Muscle of arm (tissue), 12 donors: ENCODE data around the gene DNM2. TPM values are rescaled to one million over a fixed set of nuclear protein-coding genes. Genes with fewer than 3 reads are reported as not detected.

Experiments
- DNase-seq: peaks from one replicate; pipeline ENCODE4 v3.0.0-alpha.2; 2013
- polyA plus RNA-seq, 12 donors: library from polyadenylated mRNA; unstranded; fragments of 120-200 nt; gene quantifications; one replicate each; pipeline ENCODE4 v1.2.1, GENCODE V29; 2013; ENCODE audit not compliant: insufficient read length in 12 of 12

DNM2 gene
- polyA plus RNA-seq, 12 donors: 52.4 to 101 (median 74.4) TPM; not detected in 1

DNA sequence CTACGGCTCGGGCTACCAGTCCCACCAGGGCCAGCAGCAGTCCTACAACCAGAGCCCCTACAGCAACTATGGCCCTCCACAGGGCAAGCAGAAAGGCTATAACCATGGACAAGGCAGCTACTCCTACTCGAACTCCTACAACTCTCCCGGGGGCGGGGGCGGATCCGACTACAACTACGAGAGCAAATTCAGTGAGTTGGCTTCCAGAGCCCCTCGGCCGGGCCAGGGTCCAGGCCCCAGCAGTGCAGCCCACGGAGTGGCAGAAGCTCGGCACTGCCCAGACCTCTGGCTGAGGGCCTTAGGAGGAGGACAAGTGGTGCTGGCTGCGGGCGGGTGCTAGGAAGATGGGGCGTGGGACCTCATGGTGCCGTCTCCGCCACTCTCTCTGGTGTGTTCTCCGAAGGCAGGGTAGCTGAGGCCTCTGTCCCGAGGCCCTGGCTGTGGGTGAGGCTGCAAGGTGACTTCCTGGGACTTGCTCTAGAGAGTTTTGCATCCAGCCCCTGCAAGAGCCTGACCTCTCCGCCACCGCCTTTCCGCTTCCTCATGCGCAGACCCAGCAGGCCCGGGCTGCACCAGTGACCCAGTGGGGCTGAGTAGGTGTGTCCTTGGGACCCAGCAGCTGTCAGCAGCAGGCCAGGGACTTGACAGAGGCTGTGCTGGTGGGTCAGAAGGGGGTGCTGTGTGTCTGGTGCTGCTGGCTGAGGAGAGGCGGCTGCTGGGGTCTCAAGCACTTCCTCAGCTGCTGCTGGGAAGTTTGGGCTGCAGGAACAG, 30.2 kb upstream of the DNM2 start:
- DNase-seq: no peak

DNA sequence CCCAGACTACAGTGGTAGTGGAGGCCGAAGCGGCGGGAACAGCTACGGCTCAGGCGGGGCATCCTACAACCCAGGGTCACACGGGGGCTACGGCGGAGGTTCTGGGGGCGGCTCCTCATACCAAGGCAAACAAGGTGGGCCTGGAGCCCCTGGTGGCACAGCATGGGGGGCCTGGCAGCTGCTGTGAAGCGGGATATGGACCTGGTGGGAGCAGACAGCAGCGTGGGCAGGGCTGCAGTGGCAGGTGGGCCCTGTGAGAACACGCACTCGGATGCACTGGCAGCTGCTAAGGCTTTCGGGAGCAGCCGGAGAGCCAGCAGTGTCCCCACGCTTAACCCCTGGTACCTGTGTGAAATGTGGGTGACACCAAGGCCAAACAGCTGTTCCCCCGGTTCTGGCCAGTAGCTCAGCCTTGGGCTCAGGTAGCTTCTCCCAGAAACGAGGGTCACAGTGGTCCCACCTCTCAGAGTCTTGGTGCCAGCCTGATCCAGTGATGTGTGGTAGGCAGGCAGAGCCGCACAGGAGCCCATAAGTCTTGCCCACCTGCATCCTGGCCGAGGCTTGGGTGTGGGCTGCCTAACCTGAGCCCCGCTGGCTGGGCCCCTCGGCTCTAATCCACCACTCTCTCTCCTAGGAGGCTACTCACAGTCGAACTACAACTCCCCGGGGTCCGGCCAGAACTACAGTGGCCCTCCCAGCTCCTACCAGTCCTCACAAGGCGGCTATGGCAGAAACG, 29.2 kb upstream of the DNM2 start:
- DNase-seq: no peak

DNA sequence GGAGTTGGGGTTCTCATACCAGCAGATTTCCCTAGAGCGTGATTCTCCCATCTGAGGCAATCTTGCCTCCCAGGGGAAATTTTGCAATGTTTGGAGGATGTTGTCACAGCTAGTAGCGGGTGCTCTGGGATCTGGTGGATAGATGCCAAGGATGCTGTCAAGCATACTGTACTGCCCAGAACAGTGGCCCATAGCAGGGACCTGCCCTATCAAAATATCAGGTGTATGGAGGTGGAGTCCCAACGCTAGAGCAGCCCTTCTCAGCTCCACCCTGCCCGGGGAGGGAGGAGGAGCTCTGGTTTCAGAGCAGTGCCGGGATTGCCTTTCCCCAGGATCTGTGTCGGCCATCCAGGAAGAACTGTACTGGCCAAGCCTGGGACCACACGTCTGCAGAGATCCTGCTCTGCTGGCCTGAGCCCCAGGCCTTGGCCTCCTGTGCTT, 27.5 kb upstream of the DNM2 start:
- DNase-seq: no peak

DNA sequence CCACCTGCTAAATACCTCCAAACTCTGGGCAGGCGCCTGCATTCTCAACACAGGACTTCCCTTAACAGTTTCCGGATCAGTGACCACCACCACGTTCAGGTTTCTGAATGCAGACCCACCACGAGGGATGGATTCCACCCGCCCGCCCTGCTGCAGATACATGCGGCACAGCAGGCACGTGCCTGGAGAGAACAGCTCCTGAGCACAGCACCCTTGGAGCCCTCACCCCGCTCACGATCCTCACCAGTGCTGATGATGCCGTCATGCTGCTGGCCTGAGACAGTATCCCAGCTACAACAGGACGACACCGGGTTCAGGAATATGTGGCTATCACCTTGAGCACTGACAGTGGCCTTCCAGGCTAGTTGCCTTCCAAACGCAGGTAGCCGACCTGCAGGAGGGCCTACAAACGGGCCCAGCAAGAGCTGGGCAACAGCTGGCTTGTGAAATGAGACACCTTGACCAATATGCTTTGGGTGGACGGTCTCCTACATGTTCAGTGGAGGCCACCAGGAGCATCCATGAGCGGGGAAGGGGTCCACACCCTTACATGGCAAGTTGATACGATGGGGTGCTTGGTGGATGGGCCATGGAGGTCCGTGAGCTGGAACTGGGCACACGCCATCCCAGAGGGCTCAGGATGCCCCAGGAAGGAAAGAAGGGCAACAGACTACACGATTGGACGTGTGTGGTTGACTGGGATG, 26.5 kb upstream of the DNM2 start:
- DNase-seq: no peak

DNA sequence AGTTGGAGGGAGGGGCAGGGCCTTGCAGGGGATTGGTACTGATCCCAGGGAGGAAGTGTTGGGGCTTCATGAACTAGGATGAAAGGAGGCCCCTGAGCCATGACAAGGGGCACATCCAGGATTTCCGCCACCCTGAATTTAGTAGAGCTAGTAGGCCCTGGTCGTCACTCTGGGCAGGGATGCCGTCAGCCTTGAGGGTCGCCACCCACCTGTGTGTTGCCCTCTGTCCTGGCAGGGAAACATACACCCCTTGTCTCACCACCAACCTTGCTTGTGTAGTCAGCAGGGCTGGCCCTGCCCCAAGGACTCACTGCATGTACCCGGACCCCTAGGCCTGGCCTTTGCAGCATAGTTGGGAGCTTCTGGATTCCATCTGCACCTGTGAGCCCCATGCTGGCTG, 26.0 kb upstream of the DNM2 start:
- no peak for DNase-seq

DNA sequence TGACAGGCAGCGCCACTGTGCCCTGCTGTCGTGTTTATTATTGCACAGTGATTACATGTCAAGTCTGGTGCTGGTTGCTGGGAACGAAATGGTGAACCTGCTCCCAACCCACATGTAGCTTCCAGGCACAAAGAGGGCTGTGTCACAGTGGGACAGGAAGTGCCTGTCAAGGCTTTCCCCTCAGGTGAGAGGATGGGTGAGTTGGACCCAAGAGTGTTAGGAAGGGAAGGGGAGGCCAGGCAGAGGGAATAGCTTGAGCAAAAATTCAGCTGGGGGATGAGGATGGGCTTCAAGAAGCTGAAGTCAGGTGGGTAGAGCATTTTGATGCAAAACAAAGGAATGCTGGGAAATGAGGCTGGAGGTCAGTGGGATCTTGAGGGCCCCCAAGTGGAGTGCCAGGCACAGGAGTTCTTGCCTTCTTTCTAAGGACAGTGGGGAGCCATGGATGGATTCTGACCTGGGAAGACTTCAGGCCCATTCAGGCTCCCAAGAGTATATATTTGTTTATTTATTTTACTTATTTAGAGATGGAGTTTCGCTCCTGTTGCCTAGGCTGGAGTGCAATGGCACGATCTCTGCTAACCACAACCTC, 25.1 kb upstream of the DNM2 start:
- DNase-seq: no peak

DNA sequence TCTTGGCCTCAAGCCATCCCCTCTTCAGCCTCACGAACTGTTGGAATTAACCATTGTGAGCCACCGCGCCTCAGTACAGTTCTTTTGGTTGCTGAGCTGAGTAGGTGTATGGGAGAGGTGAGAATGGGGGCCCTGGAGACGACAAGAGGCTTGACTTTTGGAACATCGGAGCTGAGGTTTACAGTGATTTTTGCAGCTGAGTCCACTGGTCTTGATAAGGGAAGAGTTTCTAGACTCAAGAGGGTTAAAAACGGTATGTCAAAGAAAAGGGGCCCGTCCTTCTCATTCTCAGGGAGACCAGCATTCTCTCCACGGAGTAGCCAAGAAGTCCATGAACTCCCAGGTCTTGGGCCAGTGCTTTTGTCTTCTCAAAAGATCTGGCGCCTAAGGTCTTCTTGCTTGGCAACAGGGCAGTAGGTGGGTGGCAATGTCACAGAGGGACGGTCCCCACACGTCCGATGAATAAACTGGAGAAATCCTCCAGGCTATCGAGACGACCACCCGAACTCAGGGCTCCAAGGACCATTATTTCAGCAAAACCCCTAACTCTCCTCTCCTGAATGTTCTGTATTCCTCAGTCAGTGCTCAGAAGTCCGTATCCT, 23.1 kb upstream of the DNM2 start:
- DNase-seq: no peak

DNA sequence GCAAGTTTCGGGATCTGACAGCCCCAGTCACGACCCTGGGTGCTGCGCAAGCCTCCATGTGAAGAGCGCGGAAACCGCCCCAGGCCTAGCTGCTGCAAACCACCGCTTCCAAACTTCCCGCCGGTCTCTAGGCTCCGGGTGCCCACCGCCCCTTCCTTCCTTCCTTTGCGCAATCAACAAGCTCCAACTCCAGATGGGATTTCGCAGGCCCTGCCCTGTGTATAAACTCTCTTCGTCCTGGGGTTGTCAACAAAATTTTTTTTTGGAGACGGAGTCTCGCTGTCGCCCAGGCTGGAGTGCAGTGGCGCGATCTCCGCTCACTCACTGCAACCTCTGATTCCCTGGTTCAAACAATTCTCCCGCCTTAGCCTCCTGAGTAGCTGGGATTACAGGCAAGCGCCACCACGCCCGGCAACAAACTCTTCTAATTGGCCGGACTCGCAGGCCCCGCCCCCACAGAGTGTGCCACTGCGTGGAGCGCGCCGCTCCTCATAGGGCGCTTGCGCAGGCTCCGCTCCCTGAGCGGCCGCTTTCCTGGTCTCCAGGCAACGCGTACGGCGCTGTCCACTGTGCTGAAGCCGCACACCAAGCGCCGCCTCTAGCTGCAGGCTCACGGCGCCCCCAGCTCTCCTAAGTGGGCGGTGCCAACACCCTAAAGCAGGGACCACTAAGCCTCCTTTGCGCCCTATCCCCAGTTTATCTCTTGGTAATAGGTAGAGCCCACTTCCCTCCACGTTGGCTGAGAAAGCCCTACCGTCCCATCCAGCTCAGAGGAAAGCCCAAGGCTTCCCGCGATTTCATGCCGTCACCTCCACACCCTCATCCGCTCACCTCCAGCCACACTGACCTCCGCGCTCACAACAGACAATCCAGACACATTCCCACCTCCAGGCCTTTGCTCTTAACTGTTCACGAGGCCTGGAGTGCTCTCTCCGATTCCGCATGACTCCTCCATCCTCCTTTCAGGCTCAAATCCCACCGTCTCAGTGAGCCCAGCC, 22.2 kb upstream of the DNM2 start:
- peak; percentile 89 for DNase-seq

DNA sequence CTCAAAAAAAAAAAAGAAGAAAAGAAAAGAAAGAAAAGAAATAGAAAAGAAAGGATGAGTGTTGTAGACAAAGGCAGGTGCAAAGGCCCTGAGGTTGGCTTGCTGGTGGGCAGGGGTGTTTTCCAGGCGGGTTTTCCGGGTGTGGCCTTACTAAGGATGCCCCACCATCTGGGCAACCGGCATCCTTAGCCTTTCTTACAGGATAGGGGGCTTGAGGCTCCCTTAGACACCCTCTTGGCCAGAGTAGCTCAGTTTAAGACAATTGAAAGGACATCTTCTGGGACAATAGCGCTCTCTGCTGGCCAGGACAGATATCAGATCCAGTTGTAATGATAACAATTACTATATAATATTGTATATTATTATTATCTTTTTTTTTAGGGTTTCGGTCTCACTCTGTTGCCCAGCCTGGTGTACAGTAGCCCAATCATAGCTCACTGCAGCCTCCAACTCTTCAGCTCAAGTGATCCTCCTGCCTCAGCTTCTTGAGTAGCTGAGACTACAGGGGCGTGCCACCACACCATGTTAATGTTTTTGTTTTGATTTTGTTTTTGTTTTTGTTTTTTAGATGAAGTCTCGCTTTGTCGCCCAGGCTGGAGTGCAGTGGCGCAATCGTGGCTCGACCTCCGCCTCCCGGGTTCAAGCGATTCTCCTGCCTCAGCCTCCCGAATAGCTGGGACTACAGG, 18.1 kb upstream of the DNM2 start:
- no peak for DNase-seq

DNA sequence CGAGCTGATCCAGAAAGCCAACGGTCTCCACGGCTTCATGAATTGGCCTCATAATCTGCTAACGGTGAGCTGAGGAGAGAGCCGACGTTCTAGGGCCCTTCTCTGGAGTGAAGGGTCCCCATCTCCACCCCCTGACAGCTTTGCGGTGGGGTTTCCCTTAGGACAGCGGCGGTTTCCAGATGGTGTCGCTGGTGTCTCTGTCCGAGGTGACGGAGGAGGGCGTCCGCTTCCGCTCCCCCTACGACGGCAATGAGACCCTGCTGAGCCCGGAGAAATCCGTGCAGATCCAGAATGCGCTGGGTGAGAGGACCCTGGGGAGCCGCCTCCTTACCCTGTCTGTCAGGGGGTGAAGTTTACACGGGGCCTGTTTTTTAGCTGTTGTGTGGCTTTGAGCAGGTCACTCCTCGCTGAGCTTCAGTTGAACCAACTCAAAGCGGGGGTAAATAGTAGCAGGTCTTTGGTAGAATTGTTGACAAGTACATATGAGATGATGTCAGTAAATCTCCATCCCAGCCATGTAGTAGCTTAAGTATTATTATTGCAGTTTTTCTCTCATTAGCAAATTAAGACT, 15.8 kb upstream of the DNM2 start:
- no peak for DNase-seq

DNA sequence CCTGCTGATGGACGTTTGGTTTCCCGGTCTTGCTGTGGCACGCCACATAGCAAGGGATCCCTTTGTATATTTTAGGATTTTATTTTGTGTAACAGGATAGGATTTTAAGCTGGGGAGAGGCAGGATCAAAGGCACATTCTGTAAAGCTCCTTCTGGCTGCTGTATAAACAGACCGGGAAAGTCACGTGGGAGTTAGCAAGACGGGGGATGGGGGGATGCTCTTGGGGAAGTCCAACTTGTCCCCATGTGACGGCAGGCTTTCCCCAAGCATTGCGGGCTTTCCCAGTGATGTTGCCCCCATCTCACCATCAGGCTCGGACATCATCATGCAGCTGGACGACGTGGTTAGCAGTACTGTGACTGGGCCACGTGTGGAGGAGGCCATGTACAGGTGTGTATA, 10.9 kb upstream of the DNM2 start:
- DNase-seq: no peak

DNA sequence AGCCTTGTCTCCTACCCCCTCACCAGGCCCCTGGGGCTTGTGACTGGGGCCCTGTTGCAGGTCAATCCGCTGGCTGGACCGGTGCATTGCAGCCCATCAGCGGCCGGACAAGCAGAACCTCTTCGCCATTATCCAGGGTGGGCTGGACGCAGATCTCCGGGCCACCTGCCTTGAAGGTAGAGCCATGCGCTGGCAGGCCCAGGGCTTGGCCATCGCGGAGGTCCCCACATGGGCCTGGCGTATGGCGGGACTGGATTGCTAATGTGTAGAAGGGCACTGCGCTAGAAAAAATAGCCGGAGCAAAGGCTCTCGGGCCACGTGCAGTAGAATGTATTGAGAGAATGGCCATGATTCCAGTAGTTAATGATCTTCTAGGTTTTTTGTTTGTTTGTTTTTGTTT, 10.4 kb upstream of the DNM2 start:
- DNase-seq: no peak

DNA sequence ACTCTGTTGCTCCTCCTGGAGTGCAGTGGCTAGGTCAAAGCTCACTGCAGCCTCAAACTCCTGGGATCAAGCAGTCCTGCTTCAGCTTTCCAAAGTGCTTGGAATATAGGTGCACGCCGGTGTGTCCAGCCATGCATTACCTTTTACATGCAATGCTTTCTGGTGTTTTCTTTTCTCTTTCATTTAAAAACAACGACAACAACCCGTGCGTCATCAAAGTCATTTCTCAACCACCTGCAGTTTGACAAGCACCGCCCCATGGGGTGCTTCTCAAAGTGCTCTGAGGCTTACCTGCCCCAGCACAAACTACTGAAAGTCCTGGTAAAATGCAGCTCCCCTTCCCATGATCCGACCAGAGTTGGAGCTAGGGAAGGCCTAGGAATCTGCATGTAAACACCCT, 9.6 kb upstream of the DNM2 start:
- DNase-seq: no peak

DNA sequence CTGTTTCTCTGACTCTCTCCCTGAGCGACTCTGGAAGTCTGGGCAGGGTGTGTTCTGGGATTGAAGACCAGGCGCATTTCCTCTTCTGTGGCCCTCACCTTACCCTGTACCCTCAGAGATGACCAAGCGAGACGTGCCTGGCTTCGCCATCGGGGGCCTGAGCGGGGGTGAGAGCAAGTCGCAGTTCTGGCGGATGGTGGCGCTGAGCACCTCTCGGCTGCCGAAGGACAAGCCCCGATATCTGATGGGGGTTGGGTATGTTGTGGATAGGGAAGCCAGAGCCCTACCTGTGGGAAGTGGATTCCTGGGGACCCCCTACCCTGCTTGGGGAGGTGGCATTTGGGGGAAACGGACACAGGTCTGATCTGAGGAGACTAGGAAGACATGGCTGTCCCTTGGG, 5.8 kb upstream of the DNM2 start:
- DNase-seq: no peak

DNA sequence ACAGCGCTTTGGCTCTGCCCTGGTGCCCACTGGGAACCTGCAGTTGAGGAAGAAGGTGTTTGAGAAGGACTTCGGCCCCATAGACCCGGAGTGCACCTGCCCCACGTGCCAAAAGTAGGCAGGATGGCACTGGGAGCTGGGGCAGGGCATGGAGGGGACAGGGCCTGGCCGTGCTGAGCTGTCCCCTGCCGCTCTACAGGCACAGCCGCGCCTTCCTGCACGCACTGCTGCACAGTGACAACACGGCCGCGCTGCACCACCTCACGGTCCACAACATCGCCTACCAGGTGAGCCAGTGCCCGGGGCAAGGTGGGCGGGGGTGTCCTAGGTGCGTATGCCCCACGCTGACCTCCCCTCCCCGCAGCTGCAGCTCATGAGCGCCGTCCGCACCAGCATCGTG, 5.1 kb upstream of the DNM2 start:
- DNase-seq: no peak

DNA sequence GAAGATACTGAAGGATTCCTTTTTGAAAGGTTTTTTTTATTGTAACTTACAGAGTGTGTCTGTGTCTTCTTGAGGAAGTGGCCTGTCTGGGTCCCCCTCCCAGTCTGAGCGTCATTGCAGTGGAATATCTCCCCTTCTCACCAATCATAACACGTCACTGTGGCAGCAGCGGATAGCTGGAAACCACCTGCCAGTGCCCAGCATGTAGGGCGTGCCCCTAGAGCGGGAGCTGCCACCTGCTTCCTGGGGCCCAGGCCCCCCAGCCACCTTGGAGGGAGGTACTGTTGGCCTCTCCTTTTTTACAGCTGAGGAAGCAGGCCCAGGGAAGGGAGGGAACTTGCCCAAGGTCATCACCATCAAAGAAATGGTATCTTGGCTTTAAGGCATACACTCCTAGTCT, 4.6 kb upstream of the DNM2 start:
- DNase-seq: no peak

DNA sequence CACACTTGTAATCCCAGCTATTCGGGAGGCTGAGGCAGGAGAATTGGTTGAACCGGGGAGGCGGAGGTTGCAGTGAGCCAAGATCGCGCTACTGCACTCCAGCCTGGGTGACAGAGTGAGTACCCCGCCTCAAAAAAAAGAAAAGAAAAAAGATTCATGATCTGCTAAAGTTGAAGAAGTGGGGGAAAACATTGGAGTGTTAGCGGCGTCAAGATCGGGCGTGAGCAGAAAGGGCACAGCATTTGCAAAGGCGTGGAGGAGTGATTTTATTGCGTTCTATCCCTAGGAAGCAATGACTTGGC, 874 bp upstream of the DNM2 start:
- DNase-seq: no peak

DNA sequence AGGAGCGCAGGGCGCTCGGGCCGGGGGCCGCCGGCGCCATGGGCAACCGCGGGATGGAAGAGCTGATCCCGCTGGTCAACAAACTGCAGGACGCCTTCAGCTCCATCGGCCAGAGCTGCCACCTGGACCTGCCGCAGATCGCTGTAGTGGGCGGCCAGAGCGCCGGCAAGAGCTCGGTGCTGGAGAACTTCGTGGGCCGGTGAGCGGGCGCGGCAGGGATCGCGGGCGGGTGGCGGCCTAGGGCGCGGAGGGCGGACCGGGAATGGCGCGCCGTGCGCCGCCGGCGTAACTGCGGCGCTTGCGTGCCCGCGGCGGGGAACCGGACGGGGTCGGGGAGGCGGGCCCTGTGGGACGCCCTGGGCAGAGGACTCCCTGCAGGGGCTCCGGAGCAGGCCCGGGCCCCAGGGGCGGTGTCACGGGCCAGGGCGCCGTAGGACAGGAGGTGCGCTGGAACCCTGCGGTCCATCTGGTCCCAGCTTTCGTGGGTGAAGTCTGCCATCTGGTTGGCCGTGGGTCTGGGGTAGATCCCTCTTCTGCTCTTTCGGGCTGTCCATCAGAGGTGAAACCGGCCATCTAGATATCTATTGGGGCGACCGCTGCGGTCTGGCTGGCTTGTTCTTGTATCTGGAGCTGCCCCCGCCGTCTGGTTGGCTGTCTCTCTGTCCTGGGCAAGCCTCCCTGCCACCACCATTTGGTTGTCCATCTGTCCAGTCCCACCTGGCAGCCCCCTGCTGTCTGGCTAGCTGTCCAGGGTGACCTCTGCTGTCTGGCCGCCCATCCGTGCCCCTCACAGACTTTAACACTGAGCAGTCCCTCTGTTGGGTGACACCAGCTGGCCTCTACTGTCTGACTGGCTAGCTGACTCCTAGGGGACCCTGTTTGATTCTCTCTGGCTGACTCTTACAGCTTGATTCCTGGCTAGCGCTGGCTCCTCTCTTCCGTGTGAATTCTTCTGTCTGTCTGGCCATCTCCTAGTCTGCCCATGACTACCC, 622 bp downstream of the DNM2 start:
- DNase-seq: no peak
